IMR-90 (cell line): ENCODE results near the gene ARHGEF12. TPM values are rescaled to one million over a fixed set of nuclear protein-coding genes. Genes with fewer than 3 reads are reported as not detected.

Experiments used
- ATAC-seq: fragments of 200-7000 bp; cut with Tn5 transposase; 2 replicates; pipeline ENCODE4 v1.9.1; 2020; ENCODE audit warnings: low read depth, mild to moderate bottlenecking, moderate library complexity
- BruUV-seq: library from RNA; stranded (reverse); fragments of 400-500 nt; replicated peaks from 2 replicates; lab custom pipeline; 2021; lab: Mats Ljungman, UMichigan
- CTCF ChIA-PET: fragments of 300-600 bp; formaldehyde crosslinking; extraction: SDS; loops from one replicate; lab custom pipeline; 2021; ENCODE audit warnings: antibody characterized with exemption; lab: Yijun Ruan, JAX
- POLR2A ChIA-PET: fragments of 300-600 bp; sonication (Branson Sonifier 250); formaldehyde crosslinking; loops from one replicate; lab custom pipeline; 2022; ENCODE audit warnings: antibody characterized with exemption; ENCODE audit not compliant: unreplicated experiment; lab: Charles Lee
- DNase-seq: peaks from one replicate; pipeline ENCODE4 v3.0.0; 2013
- H2AFZ ChIP-seq: replicated peaks from 2 replicates; pipeline ENCODE3; 2013; ENCODE audit warnings: low read length, mild to moderate bottlenecking; ENCODE audit not compliant: poor library complexity
- H2AK5ac ChIP-seq: 2 replicates; pipeline ENCODE4 v1.6.1; 2013; ENCODE audit warnings: low read depth, low read length, inconsistent platforms
- H2AK9ac ChIP-seq: replicated peaks from 2 replicates; pipeline ENCODE3; 2013; ENCODE audit warnings: mild to moderate bottlenecking, low read depth, low read length, moderate library complexity; ENCODE audit not compliant: poor library complexity
- H2BK120ac ChIP-seq: 2 replicates; pipeline ENCODE4 v1.6.1; 2013; ENCODE audit warnings: low read depth, low read length, inconsistent platforms
- H2BK15ac ChIP-seq: 3 replicates; pipeline ENCODE4 v1.6.1; 2013; ENCODE audit warnings: low read depth, low read length, inconsistent platforms
- H2BK20ac ChIP-seq: 2 replicates; pipeline ENCODE4 v1.6.1; 2013; ENCODE audit warnings: low read depth, mild to moderate bottlenecking, inconsistent platforms, low read length, moderate library complexity
- H2BK5ac ChIP-seq: 2 replicates; pipeline ENCODE4 v1.6.1; 2013; ENCODE audit warnings: mild to moderate bottlenecking, low read depth, low read length, inconsistent platforms; ENCODE audit not compliant: poor library complexity, severe bottlenecking
- H3K14ac ChIP-seq: replicated peaks from 2 replicates; pipeline ENCODE4 v1.6.1; 2013; ENCODE audit warnings: low read depth, low read length, inconsistent platforms
- H3K18ac ChIP-seq: 2 replicates; pipeline ENCODE4 v1.6.1; 2013; ENCODE audit warnings: low read depth, low read length, control low read depth
- H3K23ac ChIP-seq: 2 replicates; pipeline ENCODE4 v1.6.1; 2013; ENCODE audit warnings: low read depth, low read length, inconsistent platforms
- H3K27ac ChIP-seq: 2 replicates; pipeline ENCODE4 v1.5.1; 2013; ENCODE audit warnings: mild to moderate bottlenecking, control low read depth, low read length; ENCODE audit not compliant: insufficient read depth
- H3K27me3 ChIP-seq: 2 replicates; pipeline ENCODE4 v1.6.1; 2013; ENCODE audit warnings: low read length; ENCODE audit not compliant: control insufficient read depth, insufficient read depth
- H3K36me3 ChIP-seq: 2 replicates; pipeline ENCODE4 v1.6.1; 2013; ENCODE audit warnings: low read length, mixed read lengths; ENCODE audit not compliant: control insufficient read depth, insufficient read depth
- H3K4ac ChIP-seq: 2 replicates; pipeline ENCODE4 v1.6.1; 2013; ENCODE audit warnings: low read depth, low read length, inconsistent platforms
- H3K4me1 ChIP-seq: 2 replicates; pipeline ENCODE4 v1.6.1; 2013; ENCODE audit warnings: low read length, mixed read lengths; ENCODE audit not compliant: control insufficient read depth, insufficient read depth
- H3K4me2 ChIP-seq: 2 replicates; pipeline ENCODE4 v1.6.1; 2013; ENCODE audit warnings: low read depth, mild to moderate bottlenecking, control low read depth, low read length, moderate library complexity
- H3K4me3 ChIP-seq: 2 replicates; pipeline ENCODE4 v1.5.1; 2013; ENCODE audit warnings: low read depth, mild to moderate bottlenecking, control low read depth, low read length, moderate library complexity; ENCODE audit not compliant: insufficient read depth
- H3K56ac ChIP-seq: 2 replicates; pipeline ENCODE4 v1.6.1; 2013; ENCODE audit warnings: low read length, inconsistent platforms; ENCODE audit not compliant: insufficient read depth; ENCODE audit errors: extremely low read depth
- H3K79me1 ChIP-seq, 2 experiments: 2 replicates each; pipeline ENCODE4 v1.6.1; 2013; ENCODE audit warnings: low read length in 2 of 2, inconsistent platforms in 1 of 2, low read depth in 1 of 2
- H3K9ac ChIP-seq: 2 replicates; pipeline ENCODE4 v1.6.1; 2013; ENCODE audit warnings: low read depth, low read length, control low read depth
- H3K9me1 ChIP-seq: 2 replicates; pipeline ENCODE4 v1.6.1; 2013; ENCODE audit warnings: low read length, inconsistent platforms; ENCODE audit not compliant: insufficient read depth
- H3K9me3 ChIP-seq: 2 replicates; pipeline ENCODE4 v1.6.1; 2013; ENCODE audit warnings: low read length; ENCODE audit not compliant: control insufficient read depth, insufficient read depth
- H4K20me1 ChIP-seq: 2 replicates; pipeline ENCODE4 v1.6.1; 2013; ENCODE audit warnings: low read length, inconsistent platforms; ENCODE audit not compliant: insufficient read depth
- H4K5ac ChIP-seq: 2 replicates; pipeline ENCODE4 v1.6.1; 2013; ENCODE audit warnings: mild to moderate bottlenecking, low read depth, low read length, control low read depth
- H4K8ac ChIP-seq, 2 experiments: 2 replicates each; pipeline ENCODE4 v1.6.1; 2013; ENCODE audit warnings: low read depth in 2 of 2, low read length in 2 of 2, control low read depth in 1 of 2, inconsistent platforms in 1 of 2
- H4K91ac ChIP-seq: 2 replicates; pipeline ENCODE4 v1.6.1; 2013; ENCODE audit warnings: low read depth, low read length, inconsistent platforms; ENCODE audit not compliant: insufficient read depth
- BHLHE40 ChIP-seq: fragments of 150-350 bp; IDR thresholded peaks from 2 replicates; pipeline ENCODE4 v1.6.1; 2016; ENCODE audit warnings: mild to moderate bottlenecking, low read depth, low read length
- CEBPB ChIP-seq: IDR thresholded peaks from 2 replicates; pipeline ENCODE4 v1.6.1; 2012; ENCODE audit warnings: low read depth, low read length, improper control_type of control experiment
- FOS ChIP-seq: fragments of 150-350 bp; IDR thresholded peaks from 2 replicates; pipeline ENCODE4 v1.6.1; 2016; ENCODE audit warnings: low read depth, low read length
- MAZ ChIP-seq: IDR thresholded peaks from 2 replicates; pipeline ENCODE4 v1.6.1; 2012; ENCODE audit warnings: low read depth, mild to moderate bottlenecking, low read length, improper control_type of control experiment, moderate library complexity, borderline replicate concordance
- RAD21 ChIP-seq: IDR thresholded peaks from 2 replicates; pipeline ENCODE4 v1.6.1; 2012; ENCODE audit warnings: low read length, improper control_type of control experiment
- SMC3 ChIP-seq: fragments of 150-350 bp; IDR thresholded peaks from 2 replicates; pipeline ENCODE4 v1.6.1; 2016; ENCODE audit warnings: low read depth, mild to moderate bottlenecking, antibody characterized with exemption, low read length, moderate library complexity
- WGBS, 2 experiments: methylation state at CpG; one replicate each; pipeline versions ENCODE4 v1.1.5 to v1.1.7; 2013; ENCODE audit warnings: missing lambda C conversion rate in 2 of 2; ENCODE audit not compliant: insufficient read length in 1 of 2; ENCODE audit errors: extremely low coverage in 2 of 2; 5-methylcytosine and 5-hydroxymethylcytosine counted together
- dilution Hi-C: fragments of 300-500 bp; cut with HindIII; formaldehyde crosslinking; loops from one replicate; pipeline ENCODE4 v1.14.3; 2018; ENCODE audit warnings: low sequenced_read_pairs; ENCODE audit not compliant: unreplicated experiment
- in situ Hi-C: fragments of 300-500 bp; cut with MboI; formaldehyde crosslinking; loops from 3 replicates; pipeline ENCODE4 v1.14.3; 2019; ENCODE audit warnings: low sequenced_read_pairs, inconsistent platforms, mixed read lengths
- intact Hi-C: fragments of 100-400 bp; cut with micrococcal nuclease; formaldehyde crosslinking; loops from 2 replicates; pipeline ENCODE4 v1.10.0; 2022
- polyA plus RNA-seq, 3 experiments: library from polyadenylated mRNA; depleted of rRNA; stranded (reverse); fragments of >200 nt; gene quantifications; 2 replicates each; pipeline ENCODE4 v1.2.3, GENCODE V29; 2012; ENCODE audit warnings: low replicate concordance in 1 of 3
- total RNA-seq: library from RNA; depleted of rRNA; stranded (reverse); fragments of >200 nt; gene quantifications from 2 replicates; pipeline ENCODE4 v1.2.3, GENCODE V29; 2012
- TF ChIP-seq, protein P1 (sequence below): conservative IDR thresholded peaks from 2 replicates; pipeline ENCODE4 v1.5.1; 2012; ENCODE audit warnings: mild to moderate bottlenecking, low read depth, low read length, improper control_type of control experiment

ARHGEF12 gene
- total and polyA plus RNA-seq, 2 of the 4 experiments (the other 2 are of a cell fraction), result 25.5 to 115 TPM

- WGBS, 2 experiments, result 10% methylated on average over 4 of the region's 11 CpGs; no CpG with 5 or more reads in 1 of the 2 experiments
- DNase-seq (peak; percentile 91), ATAC-seq (peak; percentile 88)
- no peak overlapping the region for H3K4me3 ChIP-seq
- intact Hi-C loops (no loop called here), dilution Hi-C loops (no loop called here), in situ Hi-C loops (loop anchor here (25.0 kb wide), 1 partner anchor 381 kb away; no protein-coding TSS in a partner anchor)
- BruUV-seq, result no TSS peak
- H3K18ac ChIP-seq, result no peak overlapping the region
- H2BK15ac ChIP-seq, result peak overlapping the region; percentile 23; the same call in 1 of the 3 replicates
- H4K5ac ChIP-seq, result no peak overlapping the region
- no peak overlapping the region for H3K4me2 ChIP-seq
- H3K36me3 ChIP-seq, result no peaks in the 10 kb centered on the region
- H3K4me1 ChIP-seq, result peaks cover 6% of the 10 kb centered on the region; the same call in 1 of the 2 replicates
- CTCF ChIA-PET, result interaction anchor here (0.6 kb wide), 1 partner anchor 687 kb away, joined by 3 read pairs; no protein-coding TSS in a partner anchor
- peak overlapping the region; percentile 44; the same call in 1 of the 2 replicates for H3K23ac ChIP-seq
- H3K9me1 ChIP-seq, result peaks cover 22% of the 10 kb centered on the region; the same call in 1 of the 2 replicates
- TF ChIP-seq CEBPB (peak; percentile 65), FOS (peak; percentile 63), MAZ (peak; percentile 73; the same call in 1 of the 2 replicates), RAD21 (no peak), SMC3 (0 out of 2 replicates have a peak, but pooled peaks have one; percentile 5), BHLHE40 (no peak)
- TF ChIP-seq, protein P1, sequence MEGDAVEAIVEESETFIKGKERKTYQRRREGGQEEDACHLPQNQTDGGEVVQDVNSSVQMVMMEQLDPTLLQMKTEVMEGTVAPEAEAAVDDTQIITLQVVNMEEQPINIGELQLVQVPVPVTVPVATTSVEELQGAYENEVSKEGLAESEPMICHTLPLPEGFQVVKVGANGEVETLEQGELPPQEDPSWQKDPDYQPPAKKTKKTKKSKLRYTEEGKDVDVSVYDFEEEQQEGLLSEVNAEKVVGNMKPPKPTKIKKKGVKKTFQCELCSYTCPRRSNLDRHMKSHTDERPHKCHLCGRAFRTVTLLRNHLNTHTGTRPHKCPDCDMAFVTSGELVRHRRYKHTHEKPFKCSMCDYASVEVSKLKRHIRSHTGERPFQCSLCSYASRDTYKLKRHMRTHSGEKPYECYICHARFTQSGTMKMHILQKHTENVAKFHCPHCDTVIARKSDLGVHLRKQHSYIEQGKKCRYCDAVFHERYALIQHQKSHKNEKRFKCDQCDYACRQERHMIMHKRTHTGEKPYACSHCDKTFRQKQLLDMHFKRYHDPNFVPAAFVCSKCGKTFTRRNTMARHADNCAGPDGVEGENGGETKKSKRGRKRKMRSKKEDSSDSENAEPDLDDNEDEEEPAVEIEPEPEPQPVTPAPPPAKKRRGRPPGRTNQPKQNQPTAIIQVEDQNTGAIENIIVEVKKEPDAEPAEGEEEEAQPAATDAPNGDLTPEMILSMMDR, result peak; percentile 62
- H3K27ac ChIP-seq, result no peak overlapping the region
- no peaks in the 10 kb centered on the region for H3K79me1 ChIP-seq
- peak overlapping the region; percentile 59; the same call in 1 of the 2 replicates for H3K14ac ChIP-seq
- peak overlapping the region; percentile 77 for H3K4ac ChIP-seq
- peak overlapping the region; percentile 87 for H2AFZ ChIP-seq
- no peaks in the 10 kb centered on the region for H3K9me3 ChIP-seq
- peak overlapping the region; percentile 72; the same call in 1 of the 2 replicates for H2BK120ac ChIP-seq
- H3K56ac ChIP-seq, result no peak overlapping the region
- peak overlapping the region in 1 of 2 experiments; percentile 83; a peak in 2 of 4 replicates for H4K8ac ChIP-seq
- H2AK9ac ChIP-seq, result peak overlapping the region; percentile 70
- peak overlapping the region; percentile 35 for H4K91ac ChIP-seq
- H2AK5ac ChIP-seq, result peak overlapping the region; percentile 65; the same call in 1 of the 2 replicates
- POLR2A ChIA-PET, result no interaction called here
- peaks cover 15% of the 10 kb centered on the region for H3K27me3 ChIP-seq
- peak overlapping the region; percentile 84; the same call in 1 of the 2 replicates for H2BK20ac ChIP-seq
- H2BK5ac ChIP-seq, result no peak overlapping the region
- no peak overlapping the region for H3K9ac ChIP-seq
- no peaks in the 10 kb centered on the region for H4K20me1 ChIP-seq
These were observed 29.5 kb upstream of the ARHGEF12 start for GRCh38 chr11:120306519-120307242.
